ENCODE data around the gene ANO10. TPM values are rescaled to one million over a fixed set of nuclear protein-coding genes. Genes with fewer than 3 reads are reported as not detected.
"Not testable (repeated sequence)": the region's sequence is repeated elsewhere in the genome, so short reads cannot be mapped to it uniquely, and the experiment has no call there.

The ANO10 gene
- polyA plus RNA-seq, 4 donors, result 37.5 to 50.5 (median 41.3) TPM

DNA sequence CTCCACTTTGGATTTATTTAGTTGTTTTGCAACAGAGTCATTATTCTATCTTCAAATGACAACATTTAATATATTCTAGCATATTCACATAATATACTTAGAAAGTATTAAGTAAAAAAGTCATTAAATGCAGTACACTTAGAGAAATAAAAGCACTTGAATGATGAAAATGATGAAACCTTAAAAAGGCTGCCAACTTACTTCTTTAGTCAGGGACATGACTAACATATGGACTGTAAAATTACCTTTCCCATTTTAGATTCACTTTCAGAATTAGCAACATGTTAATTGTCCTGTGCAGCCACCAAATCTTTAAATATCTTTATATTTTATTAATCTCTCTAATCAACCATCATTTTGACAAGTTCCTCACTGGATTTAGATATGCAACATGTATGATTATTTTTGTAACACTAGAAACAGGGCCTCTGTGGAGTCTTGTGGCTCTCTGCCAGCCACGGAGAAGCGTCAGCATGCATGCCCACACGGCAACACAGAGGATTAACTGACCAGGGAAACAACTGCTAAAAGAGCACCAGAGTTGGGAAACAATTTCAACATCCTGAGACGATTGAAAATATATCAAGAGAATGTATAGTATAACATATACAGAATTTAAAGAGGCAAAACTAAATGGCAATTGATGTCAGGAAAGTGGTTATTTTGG is 95.7 kb downstream of the ANO10 start:
- no peak for DNase-seq (ENCODE audit: low read depth in 4 of 4, low spot score in 3 of 4)

DNA sequence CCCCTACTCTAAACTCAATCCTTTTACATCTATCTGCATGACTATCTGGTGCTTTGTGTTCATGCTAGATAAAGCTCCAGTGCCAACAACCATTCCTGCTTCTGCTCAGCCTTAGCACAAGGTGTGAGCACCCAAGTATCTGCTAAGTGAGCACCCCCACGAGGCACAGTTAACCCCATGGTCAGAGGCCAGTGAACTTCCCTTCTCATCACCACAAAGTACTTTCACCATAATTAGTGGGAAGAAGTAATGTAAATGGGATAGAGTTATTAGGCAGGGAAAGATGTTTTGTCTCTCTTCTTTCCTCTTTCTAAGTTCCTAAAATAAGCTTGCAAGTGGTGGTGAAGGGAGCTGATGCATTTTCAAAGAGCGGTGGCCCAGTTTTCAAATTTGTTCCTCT is 96.4 kb downstream of the ANO10 start:
- no peak for DNase-seq (ENCODE audit: low read depth in 4 of 4, low spot score in 3 of 4)

DNA sequence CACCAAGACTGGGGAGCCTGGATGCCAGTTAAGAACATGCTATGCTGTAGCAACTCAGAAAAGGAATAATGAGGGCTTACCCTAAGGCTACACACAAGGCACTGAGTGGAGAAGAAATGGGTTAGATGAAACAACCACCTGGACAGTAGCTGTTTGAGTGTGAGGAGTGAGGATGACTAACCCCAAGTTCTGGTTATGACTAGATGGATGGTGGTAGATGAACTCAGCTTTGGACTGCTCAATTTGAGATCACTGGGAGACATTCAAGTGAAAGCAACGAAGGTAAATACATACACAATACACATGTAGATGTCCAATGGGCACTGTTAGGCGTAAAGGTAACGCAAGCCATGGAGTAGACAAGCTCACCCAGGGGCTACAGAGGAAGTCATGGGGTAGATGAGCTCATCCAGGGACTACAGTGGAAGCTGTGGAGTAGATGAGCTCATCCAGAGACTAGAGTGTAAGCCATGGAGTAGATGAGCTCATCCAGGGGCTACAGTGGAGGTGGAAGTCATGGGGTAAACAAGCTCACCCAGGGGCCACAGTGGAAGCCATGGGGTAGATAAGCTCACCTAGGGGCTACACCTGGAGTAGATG is 98.3 kb downstream of the ANO10 start:
- no peak for DNase-seq (ENCODE audit: low read depth in 4 of 4, low spot score in 3 of 4)

DNA sequence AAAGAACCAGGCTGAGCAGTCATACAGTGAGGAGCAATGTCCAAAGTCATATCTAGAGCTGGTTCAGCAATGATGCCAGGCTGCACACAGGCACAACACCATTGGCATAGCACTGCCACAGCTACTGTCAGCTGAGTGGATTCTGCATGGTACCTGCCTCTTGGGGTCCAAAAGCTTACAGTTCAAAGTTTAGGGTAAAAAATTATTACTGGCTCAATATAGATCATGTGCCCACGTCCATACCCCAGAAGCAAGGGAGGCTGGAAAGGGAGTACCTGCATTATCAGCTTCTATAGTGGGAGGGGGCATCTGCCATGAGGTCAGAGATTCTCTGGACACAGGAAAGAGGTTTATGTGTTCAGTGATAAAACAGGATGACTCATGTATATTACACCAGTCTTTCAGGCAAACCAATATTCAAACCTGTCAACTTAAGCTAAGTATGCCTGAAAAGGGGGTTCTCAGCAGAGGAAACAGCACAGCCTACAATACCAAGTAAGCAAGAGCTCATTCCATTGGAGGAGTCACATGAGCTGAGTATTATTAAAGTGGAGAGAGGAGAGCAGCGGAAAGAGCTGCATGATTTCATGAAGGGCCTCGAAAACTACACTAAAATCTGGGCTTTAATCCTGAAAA is 99.0 kb downstream of the ANO10 start:
- DNase-seq (ENCODE audit: low read depth in 4 of 4, low spot score in 3 of 4), result no peak

DNA sequence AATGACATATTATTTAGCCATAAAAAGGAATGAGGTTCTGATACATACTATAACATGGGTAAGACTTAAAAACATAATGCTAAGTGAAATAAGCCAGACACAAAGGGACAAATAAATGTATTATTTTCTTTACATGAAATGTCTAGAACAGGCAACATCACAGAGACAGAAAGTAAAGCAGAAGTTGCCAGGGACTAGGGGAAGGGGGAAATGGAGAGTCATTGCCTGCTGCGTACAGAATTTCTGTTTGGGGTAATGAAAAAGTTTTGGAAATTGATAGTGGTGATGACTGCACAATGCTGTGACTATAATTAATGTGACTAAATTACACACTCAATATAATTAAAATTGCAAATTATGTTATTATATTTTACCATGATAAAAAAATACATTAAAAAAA is 99.9 kb downstream of the ANO10 start:
- no peak for DNase-seq (ENCODE audit: low read depth in 4 of 4, low spot score in 3 of 4)

DNA sequence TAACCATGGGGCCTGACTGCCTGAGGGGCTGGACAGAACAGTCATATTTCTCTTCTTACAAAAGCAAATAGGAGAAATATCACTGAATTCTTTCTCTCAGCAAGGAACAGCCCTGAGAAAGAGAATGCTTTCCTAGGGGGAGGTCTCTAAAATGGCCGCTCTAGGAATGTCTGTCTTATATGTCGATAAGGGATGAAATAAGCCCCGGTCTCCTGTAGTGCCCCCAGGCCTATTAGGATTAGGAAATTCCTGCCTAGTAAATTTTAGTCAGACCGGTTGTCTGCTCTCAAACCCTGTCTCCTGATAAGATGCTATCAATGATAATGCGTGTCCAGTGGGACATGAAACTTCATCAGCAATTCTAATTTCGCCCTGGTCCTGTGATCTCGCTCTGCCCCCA is 103.3 kb downstream of the ANO10 start:
- not testable (repeated sequence) for DNase-seq (ENCODE audit: low read depth in 4 of 4, low spot score in 3 of 4)

DNA sequence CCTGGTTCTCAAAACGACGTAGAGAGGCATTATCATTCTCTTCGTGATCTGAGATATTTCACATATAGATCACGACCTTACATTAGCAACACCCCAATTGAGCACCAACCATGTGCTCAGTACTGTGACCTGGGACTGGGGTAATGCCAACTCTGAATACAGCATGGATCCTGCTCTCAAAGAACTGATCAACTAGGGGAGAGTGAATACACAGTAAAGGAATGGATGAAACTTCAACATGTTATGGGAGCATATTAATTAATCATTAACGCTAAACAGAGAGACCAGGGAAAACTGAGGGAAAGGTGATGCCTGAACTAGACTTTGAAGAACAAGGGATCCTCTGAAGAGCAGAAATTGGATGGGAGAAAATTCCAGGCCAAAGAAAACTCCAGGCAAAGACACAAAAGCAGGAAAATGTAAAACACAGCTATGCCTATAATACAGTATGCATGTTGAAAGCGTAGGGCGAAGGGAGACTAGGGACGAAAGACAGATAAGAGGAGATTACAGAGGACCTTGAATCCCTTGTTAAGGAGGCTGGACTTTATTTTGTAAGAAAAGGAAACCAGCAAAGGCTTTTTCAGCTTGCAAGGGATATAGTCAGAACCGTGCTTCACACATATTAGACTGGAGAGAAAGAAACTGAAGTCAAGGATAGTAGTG is 105.7 kb downstream of the ANO10 start:
- DNase-seq (ENCODE audit: low read depth in 4 of 4, low spot score in 3 of 4), result no peak

DNA sequence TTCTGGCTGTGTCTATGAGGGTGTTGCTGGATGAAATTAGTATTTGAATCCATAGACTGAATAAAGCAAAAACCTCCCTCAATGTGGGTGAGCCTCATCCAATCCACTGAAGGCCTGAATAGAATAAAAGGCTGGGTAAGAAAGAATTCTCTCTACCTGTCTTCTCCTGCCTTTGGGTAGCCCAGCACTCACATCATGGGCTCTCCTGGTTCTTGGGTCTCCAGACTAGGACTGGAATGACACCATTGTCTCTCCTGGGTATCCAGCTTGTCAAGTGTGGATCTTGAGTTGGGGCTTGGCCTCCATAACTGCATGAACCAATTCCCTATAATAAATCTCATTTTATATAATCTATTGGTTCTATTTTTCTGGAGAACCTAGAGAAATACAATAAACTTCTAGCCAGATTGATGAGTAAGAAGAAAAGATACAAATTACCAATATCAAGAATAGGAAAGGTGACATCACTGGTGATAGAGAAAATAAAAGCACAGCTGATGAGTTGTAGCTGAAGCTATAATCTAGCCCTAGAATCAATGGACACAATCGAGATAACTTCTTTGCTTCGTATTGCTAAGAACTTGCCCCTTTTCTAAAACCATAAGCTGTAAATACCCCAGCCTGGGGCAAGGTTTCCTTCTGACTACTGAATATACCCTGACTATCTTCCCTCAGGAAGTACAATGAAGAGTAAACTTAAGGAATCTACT is 106.4 kb downstream of the ANO10 start:
- no peak for DNase-seq (ENCODE audit: low read depth in 4 of 4, low spot score in 3 of 4)

DNA sequence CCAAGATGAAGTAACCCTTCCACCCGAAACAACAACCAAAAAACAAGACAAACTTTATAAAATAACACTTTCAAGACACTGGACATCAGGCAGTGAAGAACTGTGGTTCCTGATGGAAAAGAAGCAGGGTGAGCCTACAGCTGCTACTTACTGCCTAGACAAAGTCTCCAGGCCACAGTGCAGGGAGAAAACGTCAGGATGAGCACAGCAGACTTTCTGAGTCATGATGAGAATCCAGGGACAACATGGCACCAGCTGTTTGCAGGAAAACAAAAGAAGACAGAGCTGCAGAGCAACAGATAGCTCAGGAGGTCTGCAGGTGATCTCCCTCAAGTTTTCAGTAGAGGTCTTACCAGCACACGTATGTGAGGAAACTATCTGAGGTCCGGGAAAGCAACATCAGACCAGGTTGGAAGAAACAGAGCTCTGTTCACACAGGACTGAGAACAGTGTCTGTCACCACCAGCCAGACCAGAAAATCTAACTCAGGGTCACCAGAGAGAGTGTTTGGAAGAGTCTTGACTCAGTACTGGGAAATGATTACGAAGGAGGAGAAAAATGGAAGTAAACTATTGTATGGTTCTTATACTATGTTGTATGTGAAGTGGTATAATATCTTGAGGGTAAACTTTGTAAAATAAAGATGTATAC is 108.9 kb downstream of the ANO10 start:
- DNase-seq (ENCODE audit: low read depth in 4 of 4, low spot score in 3 of 4), result no peak

DNA sequence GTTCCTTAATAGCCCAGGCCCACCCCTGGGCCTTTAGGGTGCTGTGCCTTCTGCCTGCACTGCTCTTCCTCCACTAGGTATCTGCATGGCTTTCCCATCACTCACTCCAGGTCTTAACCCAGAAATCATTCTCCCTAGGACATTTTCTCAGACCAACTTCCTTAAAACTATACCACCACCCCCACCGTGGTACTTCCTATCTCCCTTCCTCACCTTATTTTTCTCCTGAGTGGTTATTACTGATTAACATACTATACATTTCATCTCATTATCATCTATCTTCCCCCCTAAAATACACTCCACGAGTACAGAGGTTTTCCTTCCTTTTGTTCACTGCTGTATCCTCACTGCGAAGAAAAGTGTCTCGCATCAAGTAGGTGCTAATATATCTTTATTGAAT is 115.2 kb downstream of the ANO10 start:
- no peak for DNase-seq (ENCODE audit: low read depth in 4 of 4, low spot score in 3 of 4)

DNA sequence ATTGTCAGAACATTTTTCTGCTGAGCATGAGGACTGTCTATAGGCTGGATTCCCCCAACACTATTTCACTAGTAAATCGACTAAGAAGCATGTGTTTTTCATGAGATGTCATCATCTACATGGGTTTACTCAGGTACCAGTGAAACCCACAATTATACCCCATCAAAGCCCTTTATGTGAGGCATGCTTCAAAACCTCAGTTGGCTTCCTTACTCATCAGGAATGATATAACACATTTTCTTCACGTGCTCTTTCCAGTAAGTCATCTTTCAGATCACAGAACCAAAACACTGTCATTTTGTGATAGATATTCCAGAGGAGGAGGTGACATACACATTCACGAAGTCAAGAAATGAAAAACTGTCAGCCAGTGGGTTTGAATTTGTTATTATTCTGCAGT is 116.5 kb downstream of the ANO10 start:
- DNase-seq (ENCODE audit: low read depth in 4 of 4, low spot score in 3 of 4), result no peak

DNA sequence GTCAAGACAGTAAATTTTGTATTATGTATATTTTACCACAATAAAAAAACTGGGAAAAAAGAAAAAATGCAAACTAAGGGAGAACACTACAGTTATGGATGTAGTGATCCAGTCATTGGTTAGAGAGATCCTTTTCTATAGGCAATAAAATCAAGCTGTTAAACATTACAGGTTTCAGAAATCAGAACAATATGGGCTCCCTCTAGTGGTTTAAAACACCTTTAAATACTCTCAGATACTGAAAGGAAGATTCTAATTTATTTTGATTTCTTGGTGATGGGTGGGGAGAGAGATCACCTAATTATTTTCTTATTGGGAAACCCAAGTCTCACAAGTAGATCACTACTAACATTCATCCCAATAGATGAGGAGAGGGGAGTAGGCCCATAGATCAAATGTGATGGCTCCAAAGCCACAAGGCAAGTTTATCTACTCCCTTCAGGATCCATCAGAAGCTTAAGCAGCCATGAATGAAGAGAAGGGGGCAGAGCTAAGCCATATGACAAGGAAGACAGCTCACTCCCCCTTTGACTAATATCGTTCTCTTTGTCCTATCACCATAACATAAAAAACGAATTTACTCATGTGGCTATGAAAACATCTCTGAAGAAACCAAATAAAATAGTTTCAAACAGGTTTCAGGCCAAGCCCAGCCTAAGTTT is 118.6 kb downstream of the ANO10 start:
- DNase-seq (ENCODE audit: low read depth in 4 of 4, low spot score in 3 of 4), result peak in 1 of 4 donors; percentile 18

DNA sequence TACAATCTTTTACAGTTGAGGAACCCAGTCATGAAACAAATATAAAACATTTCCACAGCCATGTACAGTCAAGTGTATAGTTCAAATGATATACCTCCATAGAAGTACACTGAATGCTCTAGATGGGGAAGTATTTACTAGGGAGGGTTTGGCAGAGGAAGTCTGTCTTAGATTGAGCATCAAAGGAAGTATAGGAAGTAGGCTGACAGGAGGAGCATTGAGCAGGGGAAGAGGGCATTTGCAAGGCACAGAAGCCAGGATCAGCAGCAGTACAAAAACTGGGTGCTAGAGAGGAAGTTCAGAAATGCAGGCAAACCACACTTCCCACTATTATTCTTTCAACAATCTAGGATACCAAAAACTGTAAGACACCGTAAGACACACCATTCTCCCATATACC is 122.6 kb downstream of the ANO10 start:
- no peak for DNase-seq (ENCODE audit: low read depth in 4 of 4, low spot score in 3 of 4)

DNA sequence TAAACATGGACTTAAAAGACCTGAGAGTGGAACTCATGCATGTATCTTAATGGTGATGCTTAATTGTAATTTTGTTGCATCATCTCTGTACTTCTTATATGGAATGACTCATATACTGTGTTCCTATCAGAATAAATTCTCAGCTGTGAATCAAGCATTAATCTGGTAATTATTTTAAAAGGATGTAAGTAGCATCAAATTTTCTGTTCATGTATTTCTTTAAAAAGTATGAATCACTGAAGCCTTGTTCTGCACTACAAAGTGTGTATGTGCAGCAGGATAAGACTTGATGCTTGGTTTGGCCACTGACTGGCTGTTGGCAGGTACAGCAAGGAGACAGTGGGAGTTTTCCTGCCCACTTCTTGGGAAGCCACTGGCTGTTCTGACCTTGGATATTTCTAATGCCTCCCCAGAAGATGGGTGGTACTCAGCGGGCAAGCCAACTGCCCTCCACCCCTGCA is 123.9 kb downstream of the ANO10 start:
- DNase-seq (ENCODE audit: low read depth in 4 of 4, low spot score in 3 of 4), result no peak

DNA sequence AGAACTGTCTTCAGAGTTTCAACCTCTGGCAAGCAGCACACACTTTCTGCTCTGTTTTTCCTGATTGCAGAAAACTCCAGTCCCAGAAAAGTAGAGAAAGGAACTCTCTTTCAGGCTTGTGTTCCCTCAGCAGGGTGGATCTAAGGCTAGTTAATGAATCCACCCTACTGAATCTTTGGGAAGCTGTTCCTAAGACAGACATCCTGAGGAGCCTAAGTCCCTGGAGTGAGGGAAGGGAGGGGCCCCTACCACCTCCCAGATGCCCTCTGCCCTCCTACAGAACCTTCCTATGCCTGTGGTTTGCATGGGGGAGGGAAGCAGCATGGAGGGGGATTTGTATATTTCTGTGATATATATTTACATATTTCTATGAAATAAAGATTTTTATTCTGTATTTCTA is 124.4 kb downstream of the ANO10 start:
- no peak for DNase-seq (ENCODE audit: low read depth in 4 of 4, low spot score in 3 of 4)

DNA sequence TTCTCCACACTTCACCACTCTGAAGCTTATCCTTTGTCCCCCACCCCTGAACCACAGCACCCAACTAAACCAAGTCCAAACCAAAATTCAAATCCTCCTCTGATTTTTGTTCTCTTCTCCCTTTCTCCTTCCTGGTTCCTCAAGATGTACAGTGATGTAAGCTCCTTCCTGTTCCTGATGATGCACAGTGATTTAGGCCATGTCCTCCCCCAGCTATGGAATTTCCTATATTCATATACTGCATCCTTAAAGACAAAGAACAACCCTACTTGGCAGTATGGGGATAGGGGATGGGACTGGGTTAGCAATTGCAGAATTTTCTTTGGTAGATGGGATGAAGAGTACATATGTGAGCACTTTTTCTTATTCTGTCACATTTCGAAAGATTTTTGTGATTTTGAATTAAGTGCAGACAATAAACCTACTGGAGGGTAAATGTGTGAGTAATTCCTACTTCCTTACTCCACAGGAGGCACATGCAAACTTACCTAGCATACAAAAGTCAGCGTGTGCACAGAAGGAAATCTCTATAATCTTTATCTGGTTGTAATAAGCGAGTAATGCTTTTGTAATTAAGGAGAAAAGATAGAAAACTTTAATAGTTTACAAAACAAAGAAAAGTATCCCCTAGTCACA is 125.0 kb downstream of the ANO10 start:
- DNase-seq (ENCODE audit: low read depth in 4 of 4, low spot score in 3 of 4), result no peak

DNA sequence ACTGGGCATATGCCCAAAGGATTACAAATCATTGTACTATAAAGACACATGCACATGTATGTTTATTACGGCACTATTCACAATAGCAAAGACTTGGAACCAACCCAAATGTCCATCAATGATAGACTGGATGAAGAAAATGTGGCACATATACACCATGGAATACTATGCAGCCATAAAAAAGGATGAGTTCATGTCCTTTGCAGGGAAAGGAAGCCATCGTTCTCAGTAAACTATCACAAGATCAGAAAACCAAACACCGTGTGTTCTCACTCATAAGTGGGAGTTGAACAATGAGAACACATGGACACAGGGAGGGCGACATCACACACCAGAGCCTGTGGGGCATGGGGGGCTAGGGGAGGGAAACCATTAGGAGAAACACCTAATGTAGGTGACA is 128.9 kb downstream of the ANO10 start:
- DNase-seq (ENCODE audit: low read depth in 4 of 4, low spot score in 3 of 4), result not testable (repeated sequence)

DNA sequence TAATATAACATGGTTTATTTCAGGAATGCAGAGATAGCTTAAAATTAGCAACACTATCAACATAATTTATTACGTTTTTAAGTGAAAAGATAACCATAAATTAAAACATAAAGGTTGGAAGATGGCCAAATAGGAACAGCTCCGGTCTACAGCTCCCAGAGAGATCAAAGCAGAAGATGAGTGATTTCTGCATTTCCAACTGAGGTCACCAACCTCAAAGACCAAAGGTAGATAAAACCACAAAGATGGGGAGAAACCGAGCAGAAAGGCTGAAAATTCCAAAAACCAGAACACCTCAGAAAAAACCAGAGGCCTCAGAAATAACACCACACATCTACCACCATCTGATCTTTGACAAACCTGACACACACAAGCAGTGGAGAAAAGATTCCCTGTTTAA is 130.0 kb downstream of the ANO10 start:
- DNase-seq (ENCODE audit: low read depth in 4 of 4, low spot score in 3 of 4), result not testable (repeated sequence)

DNA sequence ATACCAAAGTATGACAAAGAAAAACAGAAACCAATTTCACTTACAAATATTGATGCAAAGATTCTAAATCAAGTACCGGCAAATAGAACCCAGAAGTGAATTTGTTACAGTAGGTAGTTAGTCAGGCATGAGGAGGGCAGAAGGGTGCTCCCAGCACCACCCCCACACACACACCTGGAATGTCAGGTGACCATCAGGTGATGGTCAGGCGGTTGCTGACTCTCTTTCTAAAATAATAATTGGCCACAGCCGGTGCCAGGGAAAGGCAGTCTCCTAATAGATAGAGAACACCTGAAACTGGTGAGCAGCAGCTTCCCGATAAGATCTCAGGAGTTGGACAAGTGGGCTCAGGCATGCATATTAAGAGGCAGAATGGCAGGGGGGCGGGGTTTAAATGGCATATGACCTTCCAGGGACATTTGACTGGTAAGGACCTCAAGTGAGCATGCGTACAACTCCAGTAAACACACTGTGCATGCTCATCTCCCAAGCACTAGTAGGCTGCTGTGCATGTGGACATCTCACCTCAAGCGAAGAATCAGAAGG is 131.1 kb downstream of the ANO10 start:
- DNase-seq (ENCODE audit: low read depth in 4 of 4, low spot score in 3 of 4), result no peak
